Activated naive CD8-positive, alpha-beta T cell treated with anti-CD3 and anti-CD28 coated beads, Interleukin-2, amount 10 ng/mL, durations not matched to agents 7 days and 5 days (primary cell): Measurements from ENCODE around the gene BPI. TPM values are rescaled to one million over a fixed set of nuclear protein-coding genes. Genes with fewer than 3 reads are reported as not detected.
"Not testable (repeated sequence)": the region's sequence is repeated elsewhere in the genome, so short reads cannot be mapped to it uniquely, and the experiment has no call there.

Experiments used
- ATAC-seq: fragments of 150-1000 bp; cut with Tn5 transposase; one replicate; pipeline ENCODE4 v1.10.0; 2021; ENCODE audit warnings: low read depth, moderate library complexity
- POLR2A ChIA-PET: fragments of 350-600 bp; sonication (Branson Sonifier 250); formaldehyde crosslinking; loops from one replicate; lab custom pipeline; 2021; ENCODE audit warnings: antibody characterized with exemption; lab: Charles Lee
- DNase-seq: peaks from one replicate; pipeline ENCODE4 v3.0.0; 2021
- H3K27ac Mint-ChIP-seq: one replicate; pipeline ENCODE4 v1.8.0; 2022; ENCODE audit warnings: mild to moderate bottlenecking, mixed read lengths
- H3K27me3 Mint-ChIP-seq: one replicate; pipeline ENCODE4 v1.8.0; 2022; ENCODE audit warnings: mild to moderate bottlenecking, moderate library complexity, mixed read lengths
- H3K36me3 Mint-ChIP-seq: one replicate; pipeline ENCODE4 v1.8.0; 2021; ENCODE audit warnings: mild to moderate bottlenecking, mixed read lengths
- H3K4me1 Mint-ChIP-seq: one replicate; pipeline ENCODE4 v1.8.0; 2021; ENCODE audit warnings: mixed read lengths
- H3K4me3 Mint-ChIP-seq: one replicate; pipeline ENCODE4 v1.8.0; 2022; ENCODE audit warnings: mild to moderate bottlenecking, moderate library complexity, mixed read lengths
- H3K9me3 Mint-ChIP-seq: one replicate; pipeline ENCODE4 v1.8.0; 2021; ENCODE audit warnings: mixed read lengths
- total RNA-seq, 2 experiments: library from RNA; stranded (reverse); gene quantifications; one replicate each; pipeline ENCODE4 v1.2.3, GENCODE V29; 2021

Gene BPI
- total RNA-seq, 2 experiments from 2014 or later, result not detected

DNA sequence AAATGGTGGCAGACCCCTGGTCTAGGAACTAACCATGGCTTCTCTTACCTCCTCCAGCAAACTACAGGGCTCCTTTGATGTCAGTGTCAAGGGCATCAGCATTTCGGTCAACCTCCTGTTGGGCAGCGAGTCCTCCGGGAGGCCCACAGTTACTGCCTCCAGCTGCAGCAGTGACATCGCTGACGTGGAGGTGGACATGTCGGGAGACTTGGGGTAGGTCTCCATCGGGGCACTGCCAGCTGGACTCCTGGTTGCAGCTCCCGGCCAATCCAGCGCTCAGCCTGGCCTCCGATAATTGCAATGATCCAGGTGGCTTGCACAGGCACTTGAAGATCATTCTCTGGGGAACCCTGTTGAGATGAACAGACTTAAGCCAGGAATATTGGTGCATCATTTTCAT lies 50.3 kb downstream of the BPI start:
- no peak for DNase-seq
- POLR2A ChIA-PET, result interaction anchor here (0.8 kb wide), 1 partner anchor 81 kb away, joined by 3 read pairs; the partner anchor contains the start of gene SNHG17
- Mint-ChIP-seq H3K4me1 (peaks cover 10% of the 10 kb centered on the region), H3K4me3 (no peak overlapping the region), H3K27ac (no peak overlapping the region), H3K27me3 (peaks cover 7% of the 10 kb centered on the region), H3K36me3 (no peaks in the 10 kb centered on the region), H3K9me3 (no peaks in the 10 kb centered on the region)
- ATAC-seq, result no peak

DNA sequence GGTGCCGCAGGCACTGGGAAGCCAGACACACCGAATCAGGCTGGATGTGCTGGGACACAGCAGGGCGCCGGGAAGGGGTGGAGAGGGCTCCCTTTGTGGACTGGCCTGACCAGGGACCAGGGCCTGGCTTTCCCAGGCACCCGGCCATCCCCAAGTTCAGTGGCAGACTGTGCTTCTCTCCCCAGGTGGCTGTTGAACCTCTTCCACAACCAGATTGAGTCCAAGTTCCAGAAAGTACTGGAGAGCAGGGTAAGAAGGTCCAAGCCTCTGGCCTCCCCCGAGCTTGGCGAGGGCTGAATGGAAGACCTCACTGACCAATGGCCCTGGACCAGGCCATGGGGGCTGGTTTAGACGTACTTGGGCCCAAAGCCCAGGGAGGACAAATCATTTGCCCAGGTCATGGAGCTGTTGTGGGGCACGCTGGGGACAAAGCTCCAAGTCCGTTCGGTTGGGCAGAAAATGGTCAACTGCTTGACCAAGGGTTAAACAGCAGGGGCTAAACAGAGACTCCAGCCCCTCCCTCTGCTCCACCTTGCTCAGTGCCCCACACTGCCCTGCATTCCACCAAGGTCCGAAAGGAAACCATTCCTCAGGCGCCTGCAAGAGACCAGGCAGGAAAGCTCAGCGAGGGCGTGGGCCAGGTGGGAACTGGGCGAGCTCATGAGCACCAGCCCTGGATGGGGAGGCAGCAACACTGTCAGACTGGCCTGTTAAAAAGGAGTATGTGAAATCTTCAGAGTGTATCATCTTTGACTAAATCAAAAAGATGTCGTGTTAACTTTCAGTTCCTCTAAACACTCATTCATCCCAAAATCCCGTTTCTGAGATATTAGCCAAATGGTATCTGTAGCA lies 51.4 kb downstream of the BPI start:
- Mint-ChIP-seq H3K27me3 (peaks cover 9% of the 10 kb centered on the region), H3K4me1 (peaks cover 10% of the 10 kb centered on the region), H3K9me3 (no peaks in the 10 kb centered on the region), H3K4me3 (no peak overlapping the region), H3K27ac (no peak overlapping the region), H3K36me3 (no peaks in the 10 kb centered on the region)
- ATAC-seq, result no peak
- POLR2A ChIA-PET, result no interaction called here
- no peak for DNase-seq

DNA sequence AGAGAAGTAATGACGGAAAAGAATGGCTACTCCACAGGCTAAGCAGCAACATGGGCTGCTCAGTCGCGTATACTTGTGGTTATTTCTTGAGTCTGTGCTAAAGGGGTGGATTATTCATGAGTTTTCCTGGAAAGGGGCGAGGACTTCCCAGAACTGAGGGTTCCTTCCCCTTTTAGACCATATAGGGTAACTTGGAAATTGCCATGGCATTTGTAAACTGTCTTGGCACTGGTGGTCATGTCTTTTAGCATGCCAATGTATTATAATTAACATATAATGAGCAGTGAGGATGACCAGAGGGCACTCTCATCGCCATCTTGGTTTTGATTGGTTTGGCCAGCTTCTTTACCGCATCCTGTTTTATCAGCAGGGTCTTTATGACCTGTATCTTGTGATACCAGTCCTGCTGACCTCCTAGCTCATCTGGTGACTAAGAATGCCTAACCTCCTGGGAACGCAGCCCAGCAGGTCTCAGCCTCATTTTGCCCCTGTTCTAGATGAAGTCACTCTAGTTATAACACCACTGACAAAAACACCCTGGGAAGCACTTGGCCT lies 53.8 kb downstream of the BPI start:
- DNase-seq, result no peak
- H3K9me3 Mint-ChIP-seq, result no peaks in the 10 kb centered on the region
- peaks cover 10% of the 10 kb centered on the region for H3K4me1 Mint-ChIP-seq
- peak overlapping the region; percentile 40 for H3K4me3 Mint-ChIP-seq
- peaks cover 6% of the 10 kb centered on the region for H3K27me3 Mint-ChIP-seq
- H3K27ac Mint-ChIP-seq, result peak overlapping the region; percentile 16
- H3K36me3 Mint-ChIP-seq, result no peaks in the 10 kb centered on the region
- POLR2A ChIA-PET, result no interaction called here
- peak; percentile 56 for ATAC-seq

DNA sequence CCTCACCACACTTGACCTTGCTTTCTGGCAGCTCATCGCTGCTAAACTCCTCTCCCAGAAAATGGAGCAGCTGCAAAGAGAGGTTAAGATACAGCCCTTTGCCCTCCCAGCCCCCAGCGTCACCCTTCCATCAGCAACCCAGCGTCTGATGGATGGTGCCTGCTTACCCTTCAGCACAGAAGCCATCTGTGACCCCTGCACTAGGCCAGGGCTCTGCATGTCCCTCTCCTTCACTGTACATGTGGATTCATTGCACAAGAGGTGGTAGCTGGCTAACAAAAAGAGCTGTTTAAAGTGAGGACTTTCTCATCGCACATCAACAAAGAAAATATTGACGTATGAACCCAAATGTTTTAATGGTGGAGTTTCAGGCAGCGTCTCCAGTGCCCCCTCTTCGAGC lies 54.6 kb downstream of the BPI start:
- Mint-ChIP-seq H3K4me1 (peaks cover 10% of the 10 kb centered on the region), H3K36me3 (no peaks in the 10 kb centered on the region), H3K27me3 (peaks cover 6% of the 10 kb centered on the region), H3K9me3 (no peaks in the 10 kb centered on the region), H3K27ac (no peak overlapping the region), H3K4me3 (no peak overlapping the region)
- no peak for DNase-seq
- POLR2A ChIA-PET, result no interaction called here
- no peak for ATAC-seq

DNA sequence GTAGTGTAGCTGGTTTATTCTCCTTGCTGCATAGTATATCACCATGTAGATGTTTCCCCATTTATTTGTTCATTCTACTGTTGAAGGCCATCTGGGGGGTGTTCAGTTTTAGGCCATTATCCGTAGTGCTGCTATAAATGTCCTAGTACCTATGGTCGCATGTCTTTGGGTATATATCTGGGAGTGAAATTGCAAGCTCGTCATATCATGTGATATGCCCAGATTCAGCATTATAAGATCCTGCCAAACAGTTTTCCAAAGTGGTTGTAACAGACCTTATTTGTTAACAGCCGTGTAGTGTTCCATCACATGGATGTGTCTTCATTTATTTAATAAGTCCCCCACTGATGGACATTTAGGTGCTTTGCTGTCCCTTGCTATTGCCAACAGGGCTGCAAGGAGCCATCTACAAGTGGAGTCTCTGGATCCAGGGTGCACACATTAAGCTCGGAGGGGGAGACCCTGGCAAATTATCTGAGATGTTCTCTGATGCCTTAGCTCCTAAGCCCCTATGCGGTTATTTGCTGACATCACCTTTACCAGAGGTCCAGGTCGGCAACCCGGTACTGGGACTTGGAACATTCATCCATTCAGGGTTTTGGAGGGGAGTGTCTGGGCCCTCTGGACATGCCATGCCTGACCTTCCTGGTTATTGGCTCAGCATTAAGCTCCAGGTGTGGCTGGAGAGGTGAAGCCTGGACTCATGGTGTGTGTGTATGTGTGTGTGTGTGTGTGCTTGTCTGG lies 59.2 kb downstream of the BPI start:
- Mint-ChIP-seq H3K4me1 (no peaks in the 10 kb centered on the region), H3K9me3 (no peaks in the 10 kb centered on the region), H3K27ac (no peak overlapping the region), H3K27me3 (peaks cover 6% of the 10 kb centered on the region), H3K36me3 (no peaks in the 10 kb centered on the region), H3K4me3 (no peak overlapping the region)
- no peak for ATAC-seq
- POLR2A ChIA-PET, result no interaction called here
- no peak for DNase-seq

DNA sequence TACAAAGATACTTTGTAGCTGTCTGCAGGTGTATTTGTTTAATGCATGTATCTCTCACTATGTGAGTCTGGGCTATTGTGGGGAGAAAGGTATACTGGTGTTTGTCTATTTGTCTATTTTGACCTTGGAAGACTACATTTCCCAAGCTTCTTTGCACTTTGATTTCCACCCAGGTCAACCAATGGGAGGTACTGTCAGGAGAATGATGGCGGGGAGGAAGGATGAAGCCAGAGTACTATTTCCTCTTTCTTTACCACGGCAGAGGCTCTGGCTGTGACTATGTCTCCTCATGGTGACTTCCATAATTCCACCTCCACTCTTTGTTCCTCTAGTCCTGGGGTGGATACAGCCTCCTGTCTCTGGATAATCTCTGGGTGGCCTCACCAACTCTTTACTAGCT lies 65.4 kb downstream of the BPI start:
- H3K27me3 Mint-ChIP-seq, result peaks cover 10% of the 10 kb centered on the region
- POLR2A ChIA-PET, result no interaction called here
- H3K4me1 Mint-ChIP-seq, result no peaks in the 10 kb centered on the region
- ATAC-seq, result no peak
- DNase-seq, result no peak
- H3K9me3 Mint-ChIP-seq, result no peaks in the 10 kb centered on the region
- H3K4me3 Mint-ChIP-seq, result no peak overlapping the region
- H3K27ac Mint-ChIP-seq, result no peak overlapping the region
- H3K36me3 Mint-ChIP-seq, result no peaks in the 10 kb centered on the region

DNA sequence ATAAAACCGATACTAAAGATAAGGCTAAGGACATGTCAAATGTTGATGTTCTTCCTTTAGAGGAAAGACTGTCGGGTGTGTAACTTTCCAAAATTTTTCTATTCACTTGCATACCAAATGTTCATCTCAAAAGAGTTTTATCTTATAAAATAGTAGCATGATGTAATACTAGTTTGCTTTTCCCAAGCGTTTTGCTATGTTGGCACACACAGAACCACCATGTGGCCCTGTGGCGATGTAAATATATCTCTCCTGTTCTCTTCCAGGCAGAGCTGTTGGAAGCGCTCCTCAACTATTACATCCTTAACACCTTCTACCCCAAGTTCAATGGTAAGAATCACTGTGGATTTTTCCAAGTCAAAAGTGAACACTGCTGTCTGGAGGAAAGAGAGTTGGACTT lies 68.8 kb downstream of the BPI start:
- H3K4me3 Mint-ChIP-seq, result no peak overlapping the region
- H3K4me1 Mint-ChIP-seq, result no peaks in the 10 kb centered on the region
- DNase-seq (no peak), ATAC-seq (no peak)
- H3K9me3 Mint-ChIP-seq, result no peaks in the 10 kb centered on the region
- H3K27ac Mint-ChIP-seq, result no peak overlapping the region
- POLR2A ChIA-PET, result no interaction called here
- H3K27me3 Mint-ChIP-seq, result peaks cover 11% of the 10 kb centered on the region
- H3K36me3 Mint-ChIP-seq, result no peaks in the 10 kb centered on the region

DNA sequence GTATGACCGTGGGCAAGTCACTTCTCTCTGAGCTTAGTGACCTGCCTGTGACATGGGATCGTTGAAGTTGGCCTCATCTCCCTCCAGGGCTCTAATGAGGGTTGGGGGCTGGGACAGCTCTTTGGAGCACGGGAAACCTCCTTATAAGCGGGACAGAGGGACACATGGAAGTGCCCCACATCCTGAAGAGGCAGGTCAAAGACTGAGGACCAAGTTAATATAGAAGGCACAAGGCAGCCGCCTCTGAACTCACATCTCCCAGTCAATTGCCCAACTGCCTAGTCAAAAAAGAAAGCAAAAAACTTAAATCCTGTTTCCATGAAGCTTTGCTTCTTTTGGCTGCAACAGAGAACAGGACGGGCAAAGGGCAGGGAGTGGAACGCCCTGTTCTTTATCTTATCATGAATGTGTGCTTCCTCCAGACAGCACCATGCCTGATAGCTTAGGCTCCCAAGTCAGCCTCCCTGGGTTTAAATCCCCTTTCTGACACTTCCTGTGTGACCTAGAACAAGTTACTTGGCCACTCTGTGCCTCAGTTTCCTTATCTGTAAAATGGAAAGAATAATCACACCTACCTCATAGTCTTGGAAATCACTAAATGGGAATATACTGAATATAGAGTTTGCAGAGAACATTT lies 69.4 kb downstream of the BPI start:
- POLR2A ChIA-PET, result no interaction called here
- H3K27ac Mint-ChIP-seq, result no peak overlapping the region

DNA sequence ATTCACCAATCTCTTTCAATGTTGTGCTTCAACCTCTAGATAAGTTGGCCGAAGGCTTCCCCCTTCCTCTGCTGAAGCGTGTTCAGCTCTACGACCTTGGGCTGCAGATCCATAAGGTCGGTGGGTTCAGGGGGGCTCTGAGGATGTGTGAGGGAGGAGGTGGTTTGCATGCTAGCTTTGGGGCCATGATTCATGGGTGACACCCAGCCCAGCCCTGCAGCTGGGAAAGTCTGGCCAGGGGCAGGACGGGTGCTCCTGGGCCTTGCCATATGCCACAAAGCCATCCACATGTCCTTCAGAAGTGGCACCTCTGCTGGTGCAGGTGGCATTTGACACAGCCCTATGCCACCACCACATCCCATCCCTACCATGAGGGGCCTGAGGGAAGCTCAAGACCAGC lies 69.9 kb downstream of the BPI start:
- Mint-ChIP-seq H3K36me3 (no peaks in the 10 kb centered on the region), H3K4me1 (no peaks in the 10 kb centered on the region), H3K27ac (no peak overlapping the region), H3K9me3 (no peaks in the 10 kb centered on the region), H3K4me3 (no peak overlapping the region), H3K27me3 (peaks cover 11% of the 10 kb centered on the region)
- no peak for DNase-seq
- no peak for ATAC-seq
- POLR2A ChIA-PET, result no interaction called here

More for the DNA sequence above, 69.4 kb downstream of the BPI start:
- ATAC-seq, result no peak
- DNase-seq, result no peak
- H3K36me3 Mint-ChIP-seq, result no peaks in the 10 kb centered on the region
- H3K4me3 Mint-ChIP-seq, result no peak overlapping the region
- H3K4me1 Mint-ChIP-seq, result no peaks in the 10 kb centered on the region
- no peaks in the 10 kb centered on the region for H3K9me3 Mint-ChIP-seq
- peaks cover 11% of the 10 kb centered on the region for H3K27me3 Mint-ChIP-seq

DNA sequence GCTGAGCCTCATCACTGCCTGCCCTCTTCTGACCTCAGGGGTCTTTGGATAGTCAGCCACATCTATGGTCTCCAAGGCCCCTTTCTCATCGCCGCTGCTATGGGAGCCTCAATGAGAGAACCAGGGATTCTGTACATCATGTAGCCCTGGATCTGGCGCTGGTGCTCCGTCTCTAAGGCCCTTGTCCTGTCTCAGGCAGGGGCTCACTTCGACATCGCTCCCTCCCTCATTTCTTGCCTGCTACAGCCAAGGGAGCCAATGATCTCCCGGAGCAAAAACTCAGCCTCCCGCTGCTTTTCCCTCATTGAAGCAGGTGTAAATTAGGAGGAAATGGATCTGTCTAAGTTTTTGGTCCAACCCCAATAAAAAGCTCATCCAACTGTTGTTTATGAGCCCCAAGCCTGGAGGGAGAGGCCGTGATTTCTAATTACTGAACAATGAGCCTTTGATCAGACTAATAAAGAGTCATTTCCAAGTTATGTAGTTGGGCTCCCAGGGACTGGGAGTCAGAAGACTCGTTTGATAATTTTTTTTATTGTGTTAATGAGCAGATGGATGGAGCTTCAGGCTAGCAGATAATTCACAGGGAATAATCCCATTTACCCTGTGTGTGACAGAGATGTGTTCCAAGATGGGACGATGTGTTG lies 73.2 kb downstream of the BPI start:
- H3K4me1 Mint-ChIP-seq, result no peaks in the 10 kb centered on the region
- H3K36me3 Mint-ChIP-seq, result no peaks in the 10 kb centered on the region
- H3K27me3 Mint-ChIP-seq, result peaks cover 7% of the 10 kb centered on the region
- no peak for DNase-seq
- no peak for ATAC-seq
- POLR2A ChIA-PET, result no interaction called here
- H3K4me3 Mint-ChIP-seq, result no peak overlapping the region
- H3K27ac Mint-ChIP-seq, result no peak overlapping the region
- H3K9me3 Mint-ChIP-seq, result no peaks in the 10 kb centered on the region

DNA sequence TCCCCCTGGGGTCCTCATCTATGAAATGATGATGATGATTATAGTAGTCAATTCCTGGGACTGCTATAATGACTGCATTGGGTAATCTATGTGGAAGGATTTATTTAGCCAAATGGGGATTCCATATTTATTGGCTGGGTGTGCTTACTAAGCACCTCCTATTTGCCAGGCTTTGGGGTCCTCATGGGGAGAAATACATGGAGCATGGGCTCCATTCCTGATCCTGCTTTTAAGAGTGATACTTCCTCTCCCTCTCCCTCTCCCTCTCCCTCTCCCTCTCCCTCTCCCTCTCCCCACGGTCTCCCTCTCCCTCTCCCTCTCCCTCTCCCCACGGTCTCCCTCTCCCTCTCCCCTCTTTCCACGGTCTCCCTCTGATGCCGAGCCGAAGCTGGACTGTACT lies 73.9 kb downstream of the BPI start:
- ATAC-seq, result not testable (repeated sequence)

DNA sequence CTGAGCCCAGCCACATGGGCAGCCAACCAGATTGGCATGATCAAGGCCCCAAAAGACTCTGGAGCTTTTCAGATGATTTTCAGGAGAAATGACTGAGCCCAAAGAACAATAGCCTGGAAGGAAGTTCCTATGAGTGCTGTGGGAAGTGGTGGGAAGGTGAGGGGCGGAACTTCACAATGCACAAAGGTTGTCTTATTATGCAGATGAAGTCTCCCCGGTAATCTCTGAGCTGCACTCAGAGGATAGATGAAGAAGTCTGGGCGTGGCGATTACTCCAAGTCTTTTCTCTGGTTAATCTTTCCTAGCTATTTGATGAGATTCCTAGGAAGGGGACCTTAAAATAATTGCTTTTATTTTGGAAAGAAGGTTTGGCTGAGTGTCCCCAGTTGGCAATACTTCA lies 79.2 kb downstream of the BPI start:
- no peak for DNase-seq
- no peak overlapping the region for H3K4me3 Mint-ChIP-seq
- no peaks in the 10 kb centered on the region for H3K27me3 Mint-ChIP-seq
- no peaks in the 10 kb centered on the region for H3K4me1 Mint-ChIP-seq
- H3K36me3 Mint-ChIP-seq, result no peaks in the 10 kb centered on the region
- H3K9me3 Mint-ChIP-seq, result no peaks in the 10 kb centered on the region
- ATAC-seq, result no peak
- no peak overlapping the region for H3K27ac Mint-ChIP-seq
- POLR2A ChIA-PET, result no interaction called here

More for the DNA sequence above, 73.9 kb downstream of the BPI start:
- H3K4me3 Mint-ChIP-seq, H3K27ac Mint-ChIP-seq, H3K36me3 Mint-ChIP-seq, DNase-seq, H3K4me1 Mint-ChIP-seq, H3K27me3 Mint-ChIP-seq, H3K9me3 Mint-ChIP-seq, POLR2A ChIA-PET: not testable (repeated sequence)

DNA sequence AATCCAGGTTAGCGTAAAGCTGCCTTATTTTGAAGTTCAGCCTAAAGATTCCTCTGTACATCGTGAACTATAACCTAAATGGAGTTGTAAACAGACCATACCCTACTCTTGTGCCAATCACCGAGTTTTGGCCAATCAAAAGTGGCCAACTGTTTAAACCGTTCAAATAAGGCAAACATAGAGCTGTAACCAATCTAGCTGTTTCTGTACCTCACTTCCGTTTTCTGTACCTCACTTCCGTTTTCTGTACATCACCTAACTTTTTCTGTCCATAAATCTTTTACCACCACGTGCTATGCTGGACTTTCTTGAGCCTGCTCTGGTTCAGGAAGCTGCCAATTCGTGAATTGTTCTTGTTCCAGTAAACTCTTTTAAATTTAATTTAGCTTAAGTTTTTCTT lies 82.0 kb downstream of the BPI start:
- Mint-ChIP-seq H3K27me3 (no peaks in the 10 kb centered on the region), H3K4me1 (no peaks in the 10 kb centered on the region), H3K27ac (no peak overlapping the region), H3K9me3 (no peaks in the 10 kb centered on the region), H3K4me3 (no peak overlapping the region), H3K36me3 (no peaks in the 10 kb centered on the region)
- POLR2A ChIA-PET, result no interaction called here
- no peak for ATAC-seq
- DNase-seq, result no peak
